GM12878 (cell line): ENCODE measurements around the gene CRYBB1. TPM values are rescaled to one million over a fixed set of nuclear protein-coding genes. Genes with fewer than 3 reads are reported as not detected.

Experiments used
- ATAC-seq: fragments of 200-7000 bp; cut with Tn5 transposase; 3 replicates; pipeline ENCODE4 v1.9.1; 2020; ENCODE audit warnings: mild to moderate bottlenecking, moderate library complexity
- BruUV-seq: library from RNA; stranded (reverse); fragments of 400-500 nt; replicated peaks from 2 replicates; lab custom pipeline; 2021; lab: Mats Ljungman, UMichigan
- CTCF ChIA-PET: fragments of 300-600 bp; sonication (Branson Sonifier 250); formaldehyde crosslinking; extraction: SDS; loops from one replicate; lab custom pipeline; 2021; ENCODE audit warnings: inconsistent platforms; lab: Yijun Ruan, JAX
- POLR2A ChIA-PET: fragments of 350-600 bp; formaldehyde crosslinking; extraction: SDS; loops from one replicate; lab custom pipeline; 2021; ENCODE audit warnings: inconsistent platforms; lab: Charles Lee
- RAD21 ChIA-PET: fragments of 300-600 bp; sonication (Branson Sonifier 250); formaldehyde crosslinking; loops from one replicate; lab custom pipeline; 2023; ENCODE audit warnings: antibody characterized with exemption; ENCODE audit not compliant: unreplicated experiment; lab: Charles Lee
- SMC1A ChIA-PET: fragments of 300-600 bp; sonication (Branson Sonifier 250); formaldehyde crosslinking; loops from one replicate; lab custom pipeline; 2023; ENCODE audit not compliant: unreplicated experiment, uncharacterized antibody; lab: Charles Lee
- DNase-seq: peaks from one replicate; pipeline ENCODE4 v3.0.0-alpha.2; 2011; ENCODE audit warnings: low read depth, low spot score
- FAIRE-seq: peaks from 3 replicates; lab custom pipeline; 2011; peaks lifted over from hg19 to GRCh38; lab: Jason Lieb, UNC
- H2AFZ ChIP-seq: 2 replicates; pipeline ENCODE4 v1.6.0; 2011; ENCODE audit warnings: low read depth, low read length, control low read depth; ENCODE audit not compliant: control insufficient read depth
- H3K27ac ChIP-seq: 2 replicates; pipeline ENCODE4 v1.5.1; 2011; ENCODE audit warnings: control low read depth; ENCODE audit not compliant: control insufficient read depth, insufficient read depth
- H3K27me3 ChIP-seq, 2 experiments: replicated peaks in 1 of 2; 2 replicates each; pipeline versions ENCODE4 v1.6.0 to v1.6.1; 2011; ENCODE audit warnings: low read length in 1 of 2; ENCODE audit not compliant: control insufficient read depth in 2 of 2, insufficient read depth in 2 of 2
- H3K36me3 ChIP-seq, 2 experiments: 2 replicates each; pipeline ENCODE4 v1.5.1; 2011; ENCODE audit warnings: low read length in 1 of 2; ENCODE audit not compliant: control insufficient read depth in 2 of 2, insufficient read depth in 2 of 2
- H3K4me1 ChIP-seq: 2 replicates; pipeline ENCODE4 v1.6.1; 2011; ENCODE audit warnings: mild to moderate bottlenecking, low read length, moderate library complexity, mixed read lengths; ENCODE audit not compliant: control insufficient read depth, insufficient read depth
- H3K4me2 ChIP-seq: 2 replicates; pipeline ENCODE4 v1.6.0; 2011; ENCODE audit warnings: control low read depth; ENCODE audit not compliant: control insufficient read depth, insufficient read depth
- H3K4me3 ChIP-seq: fragments of 200-600 bp; sonication (generic); 2 replicates; pipeline ENCODE4 v1.5.1; 2016
- H3K79me2 ChIP-seq: 2 replicates; pipeline ENCODE4 v1.6.0; 2011; ENCODE audit warnings: low read length; ENCODE audit not compliant: control insufficient read depth, insufficient read depth
- H3K9ac ChIP-seq: 2 replicates; pipeline ENCODE4 v1.8.0; 2011; ENCODE audit warnings: low read length, control low read depth, mixed read lengths; ENCODE audit not compliant: control insufficient read depth, insufficient read depth
- H3K9me3 ChIP-seq: replicated peaks from 3 replicates; pipeline ENCODE4 v1.5.1; 2011; ENCODE audit warnings: mild to moderate bottlenecking, low read length; ENCODE audit not compliant: control insufficient read depth, insufficient read depth
- H4K20me1 ChIP-seq: 2 replicates; pipeline ENCODE4 v1.6.0; 2011; ENCODE audit not compliant: control insufficient read depth, insufficient read depth
- BMI1 ChIP-seq: fragments of 450-650 bp; IDR thresholded peaks from 2 replicates; pipeline ENCODE4 v1.6.1; 2016; ENCODE audit warnings: mild to moderate bottlenecking, moderate library complexity, borderline replicate concordance
- CHD2 ChIP-seq: IDR thresholded peaks from 2 replicates; pipeline ENCODE4 v1.6.1; 2011; ENCODE audit warnings: low read depth, low read length, improper control_type of control experiment, borderline replicate concordance
- EGR1 ChIP-seq, 2 experiments: IDR thresholded peaks; 1 replicate in 1 of 2; 2 replicates in 1 of 2; pipeline ENCODE4 v1.6.1; 2011 to 2012; ENCODE audit warnings: low read depth in 2 of 2, low read length in 2 of 2, borderline replicate concordance in 1 of 2, mild to moderate bottlenecking in 1 of 2, moderate library complexity in 1 of 2
- EP300 ChIP-seq, 2 experiments: fragments of 150-350 bp in 1 of 2; IDR thresholded peaks; 2 replicates each; pipeline ENCODE4 v1.6.1; 2011 to 2012; ENCODE audit warnings: low read depth in 2 of 2, low read length in 2 of 2, borderline replicate concordance in 1 of 2, improper control_type of control experiment in 1 of 2, inconsistent platforms in 1 of 2; ENCODE audit not compliant: control insufficient read depth in 1 of 2
- IRF4 ChIP-seq: IDR thresholded peaks from 2 replicates; pipeline ENCODE4 v1.6.1; 2011; ENCODE audit warnings: low read depth, low read length
- MEF2B ChIP-seq: fragments of 450-650 bp; IDR thresholded peaks from 2 replicates; pipeline ENCODE4 v1.6.1; 2018; ENCODE audit warnings: mild to moderate bottlenecking, moderate library complexity; ENCODE audit not compliant: partially characterized antibody, poor library complexity, severe bottlenecking
- MYC ChIP-seq: IDR thresholded peaks from 2 replicates; pipeline ENCODE4 v1.6.1; 2011; ENCODE audit warnings: mild to moderate bottlenecking, low read length, moderate library complexity, inconsistent platforms; ENCODE audit not compliant: insufficient read depth, insufficient replicate concordance, insufficient read length, severe bottlenecking
- PAX8 ChIP-seq: fragments of 450-650 bp; IDR thresholded peaks from 2 replicates; pipeline ENCODE4 v1.6.1; 2017; ENCODE audit warnings: mild to moderate bottlenecking, moderate library complexity
- POU2F2 ChIP-seq: IDR thresholded peaks from 3 replicates; pipeline ENCODE4 v1.6.1; 2011; ENCODE audit warnings: low read depth, mild to moderate bottlenecking, low read length, borderline replicate concordance
- SMAD1 ChIP-seq: fragments of 450-650 bp; IDR thresholded peaks from 2 replicates; pipeline ENCODE4 v1.6.1; 2018; ENCODE audit warnings: mild to moderate bottlenecking, low read depth; ENCODE audit not compliant: partially characterized antibody
- SMC3 ChIP-seq: IDR thresholded peaks from 2 replicates; pipeline ENCODE4 v1.6.1; 2011; ENCODE audit warnings: low read length, improper control_type of control experiment, borderline replicate concordance
- STAT1 ChIP-seq: fragments of 450-650 bp; conservative IDR thresholded peaks from 2 replicates; pipeline ENCODE4 v1.6.1; 2014; ENCODE audit warnings: antibody characterized with exemption, mild to moderate bottlenecking
- ZBED1 ChIP-seq: IDR thresholded peaks from 2 replicates; pipeline ENCODE4 v1.6.1; 2016; ENCODE audit warnings: borderline replicate concordance
- WGBS: methylation state at CpG from one replicate; pipeline ENCODE4 v1.1.6; 2016; ENCODE audit warnings: low lambda C conversion rate; ENCODE audit not compliant: insufficient replicate concordance, insufficient coverage; ENCODE audit errors: missing lambda C conversion rate; 5-methylcytosine and 5-hydroxymethylcytosine counted together
- in situ Hi-C: fragments of 300-500 bp; cut with MboI; formaldehyde crosslinking; loops from 9 replicates; pipeline ENCODE4 v1.14.3; 2018; ENCODE audit warnings: mixed read lengths
- intact Hi-C: fragments of 100-400 bp; cut with micrococcal nuclease; formaldehyde crosslinking; loops from one replicate; pipeline ENCODE4 v1.14.2; 2022; ENCODE audit not compliant: unreplicated experiment
- polyA plus RNA-seq, 11 experiments: library from polyadenylated mRNA; depleted of rRNA in 4 of 11; unstranded in 6 of 11; stranded (reverse) in 5 of 11; fragments of >200 nt; fragmentation: Nextera tagmentation in 4 of 11; fragmentation: Illumina TruSeq in 1 of 11; extraction: Ambion mirVana in 4 of 11; extraction: Trizol in 1 of 11; gene quantifications; 1 replicate in 1 of 11; 2 replicates in 10 of 11; pipeline versions ENCODE4 v1.2.1 to v1.2.3, GENCODE V29; 2011 to 2016; ENCODE audit warnings: inconsistent platforms in 2 of 11, missing spikeins in 2 of 11, low read depth in 1 of 11
- total RNA-seq, 4 experiments: library from RNA; depleted of rRNA in 3 of 4; stranded (reverse); fragments of >200 nt in 3 of 4; fragmentation: Illumina TruSeq in 1 of 4; extraction: Trizol in 1 of 4; gene quantifications; 2 replicates each; pipeline versions ENCODE4 v1.2.1 to v1.2.3, GENCODE V29; 2013 to 2021
- TF ChIP-seq, protein P1 (sequence below): fragments of 450-650 bp; IDR thresholded peaks from 2 replicates; pipeline ENCODE4 v1.6.1; 2014; ENCODE audit warnings: mild to moderate bottlenecking
- TF ChIP-seq, protein P2 (sequence below): fragments of 150-350 bp; IDR thresholded peaks from 2 replicates; pipeline ENCODE4 v1.6.1; 2016; ENCODE audit warnings: low read depth, low read length
- TF ChIP-seq, protein P3 (sequence below): fragments of 450-650 bp; IDR thresholded peaks from 2 replicates; pipeline ENCODE4 v1.6.1; 2018; ENCODE audit warnings: mild to moderate bottlenecking, low read depth, moderate library complexity; ENCODE audit not compliant: partially characterized antibody

The CRYBB1 gene
- total and polyA plus RNA-seq, 10 of the 15 experiments (the other 5 are each of a cell fraction or from before 2014, with no cell fraction given) = 0.09 to 0.64 (median 0.23) TPM; not detected in 5

DNA sequence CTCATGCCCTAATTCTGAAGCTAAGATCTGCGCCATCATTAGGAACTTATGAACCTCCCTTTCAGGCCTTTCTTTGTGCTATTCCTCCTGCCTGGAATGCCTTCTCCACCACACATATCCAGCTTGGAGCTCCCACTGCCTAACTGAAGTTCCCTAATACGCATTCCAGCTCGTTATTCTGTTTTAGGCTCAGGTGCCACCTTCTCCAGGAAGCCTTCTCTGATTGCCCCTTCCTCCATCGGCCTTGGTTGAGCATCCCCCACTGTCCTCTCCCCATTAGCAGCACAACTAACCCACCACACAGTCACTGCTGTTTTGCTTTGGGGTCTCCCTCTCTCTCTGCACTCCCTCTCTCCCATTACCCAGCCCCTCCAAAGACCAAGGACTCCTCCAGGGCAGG, 5.2 kb downstream of the CRYBB1 start:
- H4K20me1 ChIP-seq = no peaks in the 10 kb centered on the region
- CTCF ChIA-PET = interaction anchor here (0.7 to 1.5 kb wide), 5 partner anchors 18 to 110 kb away, joined by 3 read pairs; no protein-coding TSS in a partner anchor
- in situ Hi-C loops = no loop called here
- H3K27me3 ChIP-seq = no peaks in the 10 kb centered on the region
- H3K4me3 ChIP-seq = no peak overlapping the region
- SMC1A ChIA-PET = interaction anchor here (0.8 to 1.0 kb wide), 2 partner anchors 17 to 128 kb away, joined by 3 read pairs; no protein-coding TSS in a partner anchor
- H3K79me2 ChIP-seq = no peaks in the 10 kb centered on the region
- intact Hi-C loops = no loop called here
- H3K9ac ChIP-seq = no peak overlapping the region
- no peaks in the 10 kb centered on the region for H3K36me3 ChIP-seq
- no peak for DNase-seq
- no peak for ATAC-seq
- H3K4me2 ChIP-seq = no peak overlapping the region
- no peak overlapping the region for H2AFZ ChIP-seq
- RAD21 ChIA-PET = interaction anchor here (0.9 to 1.3 kb wide), 3 partner anchors 21 to 34 kb away, joined by 3 to 4 read pairs (median 3); no protein-coding TSS in a partner anchor
- 83% methylated on average over 4 of the region's 4 CpGs for WGBS
- no TSS peak for BruUV-seq
- no peak for FAIRE-seq
- no peaks in the 10 kb centered on the region for H3K9me3 ChIP-seq
- no peak overlapping the region for H3K27ac ChIP-seq
- TF ChIP-seq, protein P1, sequence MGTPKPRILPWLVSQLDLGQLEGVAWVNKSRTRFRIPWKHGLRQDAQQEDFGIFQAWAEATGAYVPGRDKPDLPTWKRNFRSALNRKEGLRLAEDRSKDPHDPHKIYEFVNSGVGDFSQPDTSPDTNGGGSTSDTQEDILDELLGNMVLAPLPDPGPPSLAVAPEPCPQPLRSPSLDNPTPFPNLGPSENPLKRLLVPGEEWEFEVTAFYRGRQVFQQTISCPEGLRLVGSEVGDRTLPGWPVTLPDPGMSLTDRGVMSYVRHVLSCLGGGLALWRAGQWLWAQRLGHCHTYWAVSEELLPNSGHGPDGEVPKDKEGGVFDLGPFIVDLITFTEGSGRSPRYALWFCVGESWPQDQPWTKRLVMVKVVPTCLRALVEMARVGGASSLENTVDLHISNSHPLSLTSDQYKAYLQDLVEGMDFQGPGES = no peak
- TF ChIP-seq POU2F2 (no peak), BMI1 (no peak), IRF4 (no peak), EP300 (IDR thresholded peaks at IDR 0.05; ENCODE audit: borderline replicate concordance in 1 of 2, control insufficient read depth in 1 of 2, low read depth in 2 of 2, low read length in 2 of 2) (no peak), MEF2B (no peak), STAT1 (no peak), ZBED1 (no peak), MYC (no peak), EGR1 (IDR thresholded peaks at IDR 0.05; ENCODE audit: borderline replicate concordance in 1 of 2, low read depth in 2 of 2, low read length in 2 of 2) (no peak), SMAD1 (no peak), SMC3 (no peak), CHD2 (no peak), PAX8 (no peak)
- TF ChIP-seq, protein P2, sequence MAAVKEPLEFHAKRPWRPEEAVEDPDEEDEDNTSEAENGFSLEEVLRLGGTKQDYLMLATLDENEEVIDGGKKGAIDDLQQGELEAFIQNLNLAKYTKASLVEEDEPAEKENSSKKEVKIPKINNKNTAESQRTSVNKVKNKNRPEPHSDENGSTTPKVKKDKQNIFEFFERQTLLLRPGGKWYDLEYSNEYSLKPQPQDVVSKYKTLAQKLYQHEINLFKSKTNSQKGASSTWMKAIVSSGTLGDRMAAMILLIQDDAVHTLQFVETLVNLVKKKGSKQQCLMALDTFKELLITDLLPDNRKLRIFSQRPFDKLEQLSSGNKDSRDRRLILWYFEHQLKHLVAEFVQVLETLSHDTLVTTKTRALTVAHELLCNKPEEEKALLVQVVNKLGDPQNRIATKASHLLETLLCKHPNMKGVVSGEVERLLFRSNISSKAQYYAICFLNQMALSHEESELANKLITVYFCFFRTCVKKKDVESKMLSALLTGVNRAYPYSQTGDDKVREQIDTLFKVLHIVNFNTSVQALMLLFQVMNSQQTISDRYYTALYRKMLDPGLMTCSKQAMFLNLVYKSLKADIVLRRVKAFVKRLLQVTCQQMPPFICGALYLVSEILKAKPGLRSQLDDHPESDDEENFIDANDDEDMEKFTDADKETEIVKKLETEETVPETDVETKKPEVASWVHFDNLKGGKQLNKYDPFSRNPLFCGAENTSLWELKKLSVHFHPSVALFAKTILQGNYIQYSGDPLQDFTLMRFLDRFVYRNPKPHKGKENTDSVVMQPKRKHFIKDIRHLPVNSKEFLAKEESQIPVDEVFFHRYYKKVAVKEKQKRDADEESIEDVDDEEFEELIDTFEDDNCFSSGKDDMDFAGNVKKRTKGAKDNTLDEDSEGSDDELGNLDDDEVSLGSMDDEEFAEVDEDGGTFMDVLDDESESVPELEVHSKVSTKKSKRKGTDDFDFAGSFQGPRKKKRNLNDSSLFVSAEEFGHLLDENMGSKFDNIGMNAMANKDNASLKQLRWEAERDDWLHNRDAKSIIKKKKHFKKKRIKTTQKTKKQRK = no peak
- TF ChIP-seq, protein P3, sequence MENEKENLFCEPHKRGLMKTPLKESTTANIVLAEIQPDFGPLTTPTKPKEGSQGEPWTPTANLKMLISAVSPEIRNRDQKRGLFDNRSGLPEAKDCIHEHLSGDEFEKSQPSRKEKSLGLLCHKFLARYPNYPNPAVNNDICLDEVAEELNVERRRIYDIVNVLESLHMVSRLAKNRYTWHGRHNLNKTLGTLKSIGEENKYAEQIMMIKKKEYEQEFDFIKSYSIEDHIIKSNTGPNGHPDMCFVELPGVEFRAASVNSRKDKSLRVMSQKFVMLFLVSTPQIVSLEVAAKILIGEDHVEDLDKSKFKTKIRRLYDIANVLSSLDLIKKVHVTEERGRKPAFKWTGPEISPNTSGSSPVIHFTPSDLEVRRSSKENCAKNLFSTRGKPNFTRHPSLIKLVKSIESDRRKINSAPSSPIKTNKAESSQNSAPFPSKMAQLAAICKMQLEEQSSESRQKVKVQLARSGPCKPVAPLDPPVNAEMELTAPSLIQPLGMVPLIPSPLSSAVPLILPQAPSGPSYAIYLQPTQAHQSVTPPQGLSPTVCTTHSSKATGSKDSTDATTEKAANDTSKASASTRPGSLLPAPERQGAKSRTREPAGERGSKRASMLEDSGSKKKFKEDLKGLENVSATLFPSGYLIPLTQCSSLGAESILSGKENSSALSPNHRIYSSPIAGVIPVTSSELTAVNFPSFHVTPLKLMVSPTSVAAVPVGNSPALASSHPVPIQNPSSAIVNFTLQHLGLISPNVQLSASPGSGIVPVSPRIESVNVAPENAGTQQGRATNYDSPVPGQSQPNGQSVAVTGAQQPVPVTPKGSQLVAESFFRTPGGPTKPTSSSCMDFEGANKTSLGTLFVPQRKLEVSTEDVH = no peak
- peaks cover 33% of the 10 kb centered on the region for H3K4me1 ChIP-seq
- POLR2A ChIA-PET = no interaction called here
